ENCODE results near the gene TMPRSS12. TPM values are rescaled to one million over a fixed set of nuclear protein-coding genes. Genes with fewer than 3 reads are reported as not detected.
A peak's percentile ranks its signal among the peaks of the same experiment; 100 is the strongest.
"Not testable (repeated sequence)": the region's sequence is repeated elsewhere in the genome, so short reads cannot be mapped to it uniquely, and the experiment has no call there.

Gene TMPRSS12
- total RNA-seq, 1 donor from 2014 or later, result not detected

- peaks cover 1% of the 10 kb centered on the region for H3K36me3 ChIP-seq (ENCODE audit: control insufficient read depth, insufficient read depth, low read length)
- DNase-seq (ENCODE audit: low read depth) (no peak), FAIRE-seq (no peak)
- no peak overlapping the region for H3K4me3 ChIP-seq (ENCODE audit: low read depth, low read length)
- TF ChIP-seq CTCF (IDR thresholded peaks at IDR 0.05; ENCODE audit: insufficient read depth, low read length, severe bottlenecking), result no peak
- H3K27me3 ChIP-seq (ENCODE audit: control insufficient read depth, insufficient read depth, low read length), result no peaks in the 10 kb centered on the region
Measured at GRCh38 chr12:50820177-50820576, 22.5 kb upstream of the TMPRSS12 start.

GRCh38 chr12:50822082-50822481, 20.6 kb upstream of the TMPRSS12 start:
- no peaks in the 10 kb centered on the region for H3K27me3 ChIP-seq (ENCODE audit: control insufficient read depth, insufficient read depth, low read length)
- peaks cover 1% of the 10 kb centered on the region for H3K36me3 ChIP-seq (ENCODE audit: control insufficient read depth, insufficient read depth, low read length)
- no peak overlapping the region for H3K4me3 ChIP-seq (ENCODE audit: low read depth, low read length)
- DNase-seq (ENCODE audit: low read depth), result no peak
- FAIRE-seq, result no peak
- no peak for TF ChIP-seq CTCF (IDR thresholded peaks at IDR 0.05; ENCODE audit: insufficient read depth, low read length, severe bottlenecking)

- H3K36me3 ChIP-seq (ENCODE audit: control insufficient read depth, insufficient read depth, low read length); FAIRE-seq; H3K27me3 ChIP-seq (ENCODE audit: control insufficient read depth, insufficient read depth, low read length); DNase-seq (ENCODE audit: low read depth); H3K4me3 ChIP-seq (ENCODE audit: low read depth, low read length): not testable (repeated sequence)
Measured at GRCh38 chr12:50823724-50824123, 19.0 kb upstream of the TMPRSS12 start.

- no peaks in the 10 kb centered on the region for H3K27me3 ChIP-seq (ENCODE audit: control insufficient read depth, insufficient read depth, low read length)
- H3K36me3 ChIP-seq (ENCODE audit: control insufficient read depth, insufficient read depth, low read length), result no peaks in the 10 kb centered on the region
- no peak for FAIRE-seq
- DNase-seq (ENCODE audit: low read depth), result no peak
- H3K4me3 ChIP-seq (ENCODE audit: low read depth, low read length), result no peak overlapping the region
- no peak for TF ChIP-seq CTCF (IDR thresholded peaks at IDR 0.05; ENCODE audit: insufficient read depth, low read length, severe bottlenecking)
Measured at GRCh38 chr12:50824914-50825313, 17.8 kb upstream of the TMPRSS12 start.

GRCh38 chr12:50825372-50825838, 17.3 kb upstream of the TMPRSS12 start:
- Histone ChIP-seq H3K36me3 (ENCODE audit: control insufficient read depth, insufficient read depth, low read length) (no peaks in the 10 kb centered on the region), H3K4me3 (ENCODE audit: low read depth, low read length) (no peak overlapping the region), H3K27me3 (ENCODE audit: control insufficient read depth, insufficient read depth, low read length) (no peaks in the 10 kb centered on the region)
- no peak for FAIRE-seq
- DNase-seq (ENCODE audit: low read depth), result peak; percentile 75
- peak; percentile 18 for TF ChIP-seq CTCF (IDR thresholded peaks at IDR 0.05; ENCODE audit: insufficient read depth, low read length, severe bottlenecking)

GRCh38 chr12:50828121-50828520, 14.6 kb upstream of the TMPRSS12 start:
- peak; percentile 39 for DNase-seq (ENCODE audit: low read depth)
- Histone ChIP-seq H3K4me3 (ENCODE audit: low read depth, low read length) (no peak overlapping the region), H3K27me3 (ENCODE audit: control insufficient read depth, insufficient read depth, low read length) (no peaks in the 10 kb centered on the region), H3K36me3 (ENCODE audit: control insufficient read depth, insufficient read depth, low read length) (no peaks in the 10 kb centered on the region)
- no peak for TF ChIP-seq CTCF (IDR thresholded peaks at IDR 0.05; ENCODE audit: insufficient read depth, low read length, severe bottlenecking)
- no peak for FAIRE-seq
